SKM-1 treated with dmso at 0.1 percent for 144 hours (cell line): ENCODE measurements around the gene ADAMTS3.
"Not testable (repeated sequence)": the region's sequence is repeated elsewhere in the genome, so short reads cannot be mapped to it uniquely, and the experiment has no call there.

Experiments used
- DNase-seq: peaks from one replicate; lab custom pipeline; 2025; ENCODE audit not compliant: unreplicated experiment; lab: John Stamatoyannopoulos, UW

Gene ADAMTS3

GRCh38 chr4:72484981-72485380, 84.0 kb downstream of the ADAMTS3 start:
- DNase-seq, result no peak

GRCh38 chr4:72473434-72473900, 95.6 kb downstream of the ADAMTS3 start:
- DNase-seq, result no peak

GRCh38 chr4:72471816-72472215, 97.2 kb downstream of the ADAMTS3 start:
- no peak for DNase-seq

- peak; percentile 22 for DNase-seq
These were observed 100.0 kb downstream of the ADAMTS3 start for GRCh38 chr4:72468904-72469502.

GRCh38 chr4:72467633-72468032, 101.4 kb downstream of the ADAMTS3 start:
- DNase-seq, result no peak

- no peak for DNase-seq
These were observed 105.3 kb downstream of the ADAMTS3 start for GRCh38 chr4:72463724-72464123.

GRCh38 chr4:72457158-72457557, 111.9 kb downstream of the ADAMTS3 start:
- no peak for DNase-seq

GRCh38 chr4:72451349-72451748, 117.7 kb downstream of the ADAMTS3 start:
- no peak for DNase-seq

GRCh38 chr4:72449705-72450104, 119.3 kb downstream of the ADAMTS3 start:
- no peak for DNase-seq

GRCh38 chr4:72448231-72448630, 120.8 kb downstream of the ADAMTS3 start:
- no peak for DNase-seq

GRCh38 chr4:72446353-72447055, 122.5 kb downstream of the ADAMTS3 start:
- DNase-seq, result no peak

GRCh38 chr4:72444092-72444491, 124.9 kb downstream of the ADAMTS3 start:
- DNase-seq, result no peak

GRCh38 chr4:72442715-72443114, 126.3 kb downstream of the ADAMTS3 start:
- DNase-seq, result no peak

GRCh38 chr4:72442147-72442546, 126.9 kb downstream of the ADAMTS3 start:
- DNase-seq, result no peak

- no peak for DNase-seq
These were observed 128.6 kb downstream of the ADAMTS3 start for GRCh38 chr4:72440386-72440785.

GRCh38 chr4:72432975-72433374, 136.0 kb downstream of the ADAMTS3 start:
- no peak for DNase-seq

GRCh38 chr4:72432282-72432681, 136.7 kb downstream of the ADAMTS3 start:
- DNase-seq, result no peak

GRCh38 chr4:72430988-72431387, 138.0 kb downstream of the ADAMTS3 start:
- no peak for DNase-seq

GRCh38 chr4:72430050-72430449, 139.0 kb downstream of the ADAMTS3 start:
- no peak for DNase-seq

GRCh38 chr4:72429397-72429889, 139.6 kb downstream of the ADAMTS3 start:
- no peak for DNase-seq

GRCh38 chr4:72427057-72427456, 142.0 kb downstream of the ADAMTS3 start:
- no peak for DNase-seq

GRCh38 chr4:72425908-72426307, 143.1 kb downstream of the ADAMTS3 start:
- not testable (repeated sequence) for DNase-seq

GRCh38 chr4:72424006-72424405, 145.0 kb downstream of the ADAMTS3 start:
- no peak for DNase-seq
